NCI-H446 treated with DMSO at 0.1 percent for 48 hours (cell line): ENCODE measurements around the gene TTC21A.
A peak's percentile ranks its signal among the peaks of the same experiment; 100 is the strongest.

ENCODE experiments used
- DNase-seq: peaks from one replicate; lab custom pipeline; 2025; lab: John Stamatoyannopoulos, UW

Gene TTC21A

GRCh38 chr3:39136533-39137434 lies 29.3 kb downstream of the TTC21A start:
- DNase-seq = no peak

GRCh38 chr3:39137435-39137936 lies 30.0 kb downstream of the TTC21A start:
- no peak for DNase-seq

DNA sequence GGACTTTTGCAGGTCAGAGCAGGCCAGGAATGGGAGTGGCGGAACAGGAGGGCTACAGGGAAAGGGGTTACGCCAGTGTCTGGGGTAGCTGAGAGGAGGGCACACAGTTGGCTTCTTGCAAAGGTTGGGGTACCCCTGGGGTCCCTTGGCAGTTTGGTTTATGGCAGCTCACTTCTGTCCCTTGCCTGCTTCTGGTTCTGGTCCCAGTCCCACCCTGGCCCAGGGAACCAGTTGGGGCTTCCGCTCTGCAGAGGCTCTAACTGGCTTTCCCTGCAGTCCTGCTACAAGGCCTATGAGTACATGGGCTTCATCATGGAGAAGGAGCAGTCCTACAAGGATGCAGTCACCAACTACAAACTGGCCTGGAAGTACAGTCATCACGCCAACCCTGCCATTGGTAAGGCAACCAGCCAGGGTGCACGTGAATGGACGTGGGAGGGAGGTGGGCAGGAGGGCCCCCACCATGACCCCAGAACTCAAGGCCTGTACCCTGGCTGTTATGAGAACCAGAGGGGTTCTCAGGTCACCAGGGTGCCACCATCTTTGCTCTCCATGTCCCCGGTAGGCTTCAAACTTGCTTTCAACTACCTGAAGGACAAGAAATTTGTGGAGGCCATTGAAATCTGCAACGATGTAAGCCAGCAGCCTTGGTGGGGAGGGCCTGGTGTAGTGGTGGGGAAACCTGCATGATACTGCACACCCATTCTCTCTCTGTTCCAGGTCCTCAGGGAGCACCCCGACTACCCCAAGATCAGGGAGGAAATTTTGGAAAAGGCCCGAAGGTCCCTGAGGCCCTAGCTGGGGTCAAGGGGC lies 30.7 kb downstream of the TTC21A start:
- DNase-seq = no peak

GRCh38 chr3:39138804-39139415 lies 31.4 kb downstream of the TTC21A start:
- no peak for DNase-seq

DNA sequence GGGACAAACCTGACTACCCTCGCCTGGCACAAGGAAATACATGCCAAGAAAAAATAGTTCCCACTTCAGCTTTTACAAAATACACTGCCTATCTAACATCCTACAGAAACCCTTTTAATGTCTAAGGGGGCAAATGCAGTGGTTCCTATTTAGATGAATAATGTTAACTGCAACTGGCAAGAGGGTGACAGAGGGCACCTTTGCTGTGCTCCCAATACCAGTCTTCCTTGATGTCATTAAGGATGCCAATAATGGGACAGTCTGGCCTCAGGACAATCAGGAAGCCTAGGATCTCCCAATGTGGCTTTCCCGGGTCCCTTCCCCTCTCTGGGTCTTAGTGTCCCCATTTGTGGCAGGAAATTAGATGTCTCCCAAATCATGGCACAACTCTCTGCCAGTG lies 32.0 kb downstream of the TTC21A start:
- DNase-seq = no peak

GRCh38 chr3:39140341-39140971 lies 33.0 kb downstream of the TTC21A start:
- DNase-seq = no peak

DNA sequence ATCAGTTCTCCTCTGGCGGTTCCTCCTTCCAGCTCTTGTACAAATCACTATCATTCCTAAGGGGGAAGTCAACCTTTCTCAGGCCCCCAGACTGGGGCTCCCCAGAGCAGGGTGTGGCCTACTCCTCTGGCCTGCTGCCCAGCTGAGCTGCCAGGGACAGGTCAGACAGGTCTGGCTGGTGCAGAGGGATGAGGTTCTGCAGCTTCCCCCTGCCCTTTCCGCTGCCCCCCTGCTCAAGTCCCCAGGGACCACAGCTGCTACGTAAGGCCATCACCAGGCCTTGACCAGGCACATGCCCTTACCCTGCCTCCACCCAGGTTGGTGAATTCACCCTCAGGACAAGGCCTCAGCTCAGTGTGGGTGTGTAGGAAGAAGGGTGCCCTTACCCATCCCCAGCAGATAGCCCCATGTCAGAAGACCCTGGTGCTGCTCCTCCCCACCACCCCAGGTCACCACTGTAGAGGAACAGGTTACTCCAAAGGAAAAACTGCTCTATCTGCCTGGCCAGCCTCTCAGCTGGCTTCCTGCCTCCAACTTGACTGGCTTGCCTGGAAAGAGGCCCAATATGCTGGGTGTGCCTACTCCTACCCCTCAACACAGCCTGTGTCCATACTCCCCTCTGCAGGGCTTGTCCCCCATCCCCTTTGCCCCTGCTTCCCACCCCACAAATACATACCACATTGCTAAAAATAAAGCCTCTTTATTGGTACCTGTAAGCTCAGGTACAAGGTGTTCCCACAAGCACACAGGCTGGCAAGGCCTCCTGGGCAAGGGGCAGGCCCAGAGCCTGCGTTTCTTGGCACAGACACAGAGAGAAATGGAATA lies 33.9 kb downstream of the TTC21A start:
- DNase-seq = no peak

DNA sequence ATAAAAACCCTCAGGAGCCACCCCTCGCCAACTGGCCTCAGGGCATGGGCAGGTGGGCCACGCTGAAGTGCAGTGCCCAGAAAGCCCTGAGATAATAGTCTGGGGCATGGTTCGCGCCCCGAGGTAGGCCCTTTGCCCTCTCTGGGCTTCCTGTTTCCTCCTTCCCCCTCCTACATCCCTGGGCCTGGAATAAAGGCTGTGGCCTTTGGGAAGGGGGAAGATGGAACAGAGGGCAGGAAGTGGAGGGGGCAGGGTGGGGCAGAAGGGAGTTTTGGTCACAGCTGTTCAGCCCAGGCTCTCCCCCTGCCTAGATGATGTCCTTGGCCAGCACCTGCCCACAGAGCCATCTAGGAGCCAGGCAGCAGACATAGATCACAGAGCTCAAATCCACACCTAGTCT lies 34.6 kb downstream of the TTC21A start:
- DNase-seq = no peak

DNA sequence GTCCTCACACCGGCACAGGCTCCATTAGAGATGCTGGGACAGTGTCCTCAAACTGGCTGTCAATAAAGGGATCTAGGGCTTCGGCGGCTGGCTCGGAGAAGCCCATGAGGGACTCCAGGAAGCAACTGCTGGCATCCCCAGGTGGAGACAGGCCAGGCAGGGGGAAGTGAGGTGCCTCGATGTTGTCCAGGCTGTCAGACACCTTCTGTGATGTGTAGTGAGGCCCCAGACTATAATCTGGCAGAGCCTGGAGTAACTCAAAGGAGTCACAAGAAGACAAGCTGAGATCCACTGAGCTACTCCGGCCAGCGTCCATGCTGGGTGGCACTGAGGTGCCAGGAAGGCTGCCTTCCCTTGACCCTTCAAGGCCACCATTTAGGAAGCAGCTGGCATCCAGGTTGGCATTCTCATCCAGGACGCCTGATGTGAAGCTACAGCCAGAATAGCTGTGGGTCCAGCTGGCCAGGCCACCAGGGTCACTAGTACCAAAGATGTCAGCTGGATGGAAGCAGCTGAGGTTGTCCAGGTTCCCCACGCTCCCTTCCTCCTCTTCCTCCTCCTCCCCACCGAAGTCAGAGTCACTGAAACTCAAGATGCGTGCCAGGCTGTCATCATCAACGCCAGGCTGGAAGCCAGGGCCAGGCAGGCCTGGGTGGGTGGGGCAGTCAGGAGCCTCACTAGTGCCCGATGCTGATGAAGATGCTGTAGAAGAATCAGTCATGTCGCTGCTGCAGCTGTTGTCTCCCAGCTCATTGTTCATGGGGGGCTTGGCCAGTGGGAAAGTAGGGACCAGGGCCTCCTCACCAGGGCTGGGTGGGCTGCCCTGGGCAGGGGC lies 35.8 kb downstream of the TTC21A start:
- no peak for DNase-seq

- no peak for DNase-seq
Observed at GRCh38 chr3:39144095-39144747, 36.7 kb downstream of the TTC21A start.

DNA sequence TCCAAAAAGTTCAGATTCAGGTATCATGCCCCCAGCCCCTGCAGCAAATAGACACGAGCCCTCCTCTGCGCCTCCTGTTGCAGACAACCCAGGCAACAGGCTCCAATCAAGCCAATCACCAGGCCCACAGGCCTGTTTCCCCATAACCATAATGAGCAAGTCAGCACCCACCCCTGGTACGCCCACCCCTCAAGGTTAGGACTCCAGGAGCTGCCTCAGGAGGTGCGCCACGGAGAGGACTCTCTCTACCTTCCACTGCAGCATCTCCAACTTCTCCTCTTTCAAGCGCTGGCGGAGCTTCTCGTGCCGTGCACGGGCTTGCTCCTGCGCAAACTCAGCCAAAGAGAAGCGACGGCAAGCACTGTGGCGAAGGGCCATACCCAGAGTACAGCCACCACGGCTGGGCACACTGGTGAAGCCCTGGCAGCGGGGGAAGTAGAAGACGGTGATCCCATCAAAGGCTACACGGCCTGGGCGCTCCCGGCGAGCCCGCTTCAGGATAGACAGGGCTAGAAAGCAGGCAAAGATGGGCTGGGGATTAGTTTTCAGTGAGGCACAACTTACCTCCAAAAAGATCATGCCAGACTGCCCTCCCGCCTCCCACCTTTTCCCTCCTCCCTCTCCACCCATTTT lies 37.4 kb downstream of the TTC21A start:
- DNase-seq = no peak

- DNase-seq = no peak
Observed at GRCh38 chr3:39146083-39146501, 38.6 kb downstream of the TTC21A start.

- DNase-seq = peak; percentile 76
Observed at GRCh38 chr3:39146611-39147591, 39.4 kb downstream of the TTC21A start.

DNA sequence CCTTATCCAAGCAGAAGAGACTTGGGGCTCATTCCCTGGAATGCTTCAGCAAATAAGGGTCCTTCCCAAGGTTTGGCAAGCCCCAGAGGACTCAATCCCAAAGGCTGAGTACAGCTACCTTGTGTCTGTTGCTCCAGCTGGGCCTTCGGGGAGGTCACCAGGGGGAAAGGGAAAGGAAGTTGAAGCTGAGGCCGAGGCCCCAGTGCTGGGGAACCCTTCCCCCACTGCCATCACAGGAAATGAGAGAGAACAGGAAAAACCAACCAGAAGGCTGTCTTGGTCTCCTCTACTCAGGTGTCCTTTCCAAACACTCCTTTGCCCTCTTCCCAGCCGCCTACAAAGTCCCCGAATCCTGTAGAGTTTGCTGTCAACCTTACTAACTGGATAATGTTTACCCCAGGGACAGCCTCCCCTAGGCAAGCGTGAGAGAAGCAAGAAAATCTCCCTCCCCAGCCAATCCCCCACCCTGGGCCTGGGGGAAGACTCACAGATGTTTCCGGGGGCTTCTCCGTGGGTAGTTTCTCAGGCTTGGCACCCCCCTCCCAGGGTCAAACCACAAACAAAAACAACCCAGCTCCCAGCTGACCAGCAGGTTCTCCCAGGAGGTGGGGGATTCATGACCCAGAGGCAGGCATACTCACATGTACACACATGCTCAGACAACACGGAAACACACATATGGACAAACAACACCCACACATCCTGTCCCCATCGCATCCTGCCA lies 40.4 kb downstream of the TTC21A start:
- DNase-seq = no peak

GRCh38 chr3:39148435-39149058 lies 41.1 kb downstream of the TTC21A start:
- DNase-seq = no peak

GRCh38 chr3:39149059-39149455 lies 41.6 kb downstream of the TTC21A start:
- no peak for DNase-seq
